ENCODE data around the gene CPNE5. TPM values are rescaled to one million over a fixed set of nuclear protein-coding genes. Genes with fewer than 3 reads are reported as not detected.

The CPNE5 gene
- total RNA-seq, 2 experiments from 2014 or later: 1.5 to 1.8 TPM

- H3K4me1 Mint-ChIP-seq (ENCODE audit: low read depth): no peaks in the 10 kb centered on the region
- H3K27ac Mint-ChIP-seq: no peak overlapping the region
- ChIA-PET CTCF (interaction anchor here (1.4 to 1.5 kb wide), 2 partner anchors 23 to 120 kb away, joined by 3 to 6 read pairs; no protein-coding TSS in a partner anchor), POLR2A (no interaction called here)
- H3K27me3 Mint-ChIP-seq: peaks cover 1% of the 10 kb centered on the region
- DNase-seq: no peak
- intact Hi-C loops (cut with micrococcal nuclease): no loop called here
- no peaks in the 10 kb centered on the region for H3K36me3 Mint-ChIP-seq
- H3K4me3 Mint-ChIP-seq: no peak overlapping the region
- H3K9me3 Mint-ChIP-seq: no peaks in the 10 kb centered on the region
These were observed 33.3 kb downstream of the CPNE5 start for GRCh38 chr6:36805917-36806316.

DNA sequence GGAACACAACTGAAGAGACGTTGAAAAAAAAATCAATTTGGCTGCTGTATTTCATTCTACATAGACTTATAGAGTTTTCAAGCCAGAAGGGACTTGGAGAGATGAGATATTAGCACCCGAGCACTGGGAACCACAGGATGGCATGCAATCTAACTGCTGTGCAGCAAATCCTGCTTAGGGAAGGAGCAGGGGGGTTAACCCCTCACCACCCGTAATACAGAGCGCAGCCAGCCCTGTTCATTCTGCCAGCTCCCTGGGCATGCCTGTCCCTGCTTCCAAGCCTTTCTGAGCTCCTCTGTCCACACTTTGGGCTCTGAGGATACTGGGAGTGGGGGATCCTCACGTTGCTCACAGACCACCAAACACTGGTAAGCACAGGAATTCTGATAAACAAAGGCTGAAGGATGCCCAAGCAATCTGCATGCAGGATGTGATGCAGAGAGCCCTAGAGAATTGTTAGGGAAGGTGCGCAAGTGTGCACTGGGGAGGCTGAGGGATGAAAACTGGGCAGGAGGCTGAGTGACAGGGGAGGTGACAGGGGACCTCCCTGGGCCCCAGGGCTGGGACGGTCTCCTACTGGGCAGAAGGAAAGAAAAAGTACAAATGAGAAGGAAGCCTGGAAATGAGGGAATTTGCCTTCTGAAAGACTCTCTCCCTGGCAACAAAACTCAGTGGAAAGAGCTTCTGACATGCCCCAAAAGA lies 34.0 kb downstream of the CPNE5 start:
- Mint-ChIP-seq H3K4me3 (no peak overlapping the region), H3K9me3 (no peaks in the 10 kb centered on the region), H3K4me1 (ENCODE audit: low read depth) (no peaks in the 10 kb centered on the region), H3K27me3 (peaks cover 1% of the 10 kb centered on the region), H3K27ac (no peak overlapping the region), H3K36me3 (no peaks in the 10 kb centered on the region)
- no peak for DNase-seq
- CTCF ChIA-PET: interaction anchor here (0.7 to 1.5 kb wide), 2 partner anchors 22 to 173 kb away, joined by 3 to 6 read pairs; no protein-coding TSS in a partner anchor
- intact Hi-C loops (cut with micrococcal nuclease): no loop called here
- POLR2A ChIA-PET: no interaction called here

DNA sequence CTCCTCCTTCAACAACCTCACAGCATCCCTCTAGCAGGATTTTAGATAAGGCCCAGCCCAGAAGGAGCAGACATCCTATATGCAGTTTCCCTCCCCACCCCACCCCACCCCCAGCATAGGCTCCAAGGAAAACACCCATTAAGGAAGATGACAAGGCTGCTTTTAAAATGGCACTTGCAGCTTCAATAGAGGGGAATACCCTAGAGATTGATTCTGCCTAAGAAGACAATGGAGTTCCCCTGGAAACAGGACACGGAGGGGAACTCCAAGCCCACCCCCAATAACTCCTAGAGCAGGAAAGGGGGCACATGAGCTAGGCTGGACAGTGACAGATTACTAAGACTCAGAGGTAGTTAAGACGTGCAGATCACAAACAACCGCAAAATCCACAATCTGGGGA lies 34.7 kb downstream of the CPNE5 start:
- ChIA-PET CTCF (interaction anchor here (0.7 kb wide), 1 partner anchor 172 kb away, joined by 3 read pairs; no protein-coding TSS in a partner anchor), POLR2A (no interaction called here)
- Mint-ChIP-seq H3K27me3 (peaks cover 1% of the 10 kb centered on the region), H3K9me3 (no peaks in the 10 kb centered on the region), H3K4me1 (ENCODE audit: low read depth) (no peaks in the 10 kb centered on the region), H3K4me3 (no peak overlapping the region), H3K36me3 (no peaks in the 10 kb centered on the region), H3K27ac (no peak overlapping the region)
- intact Hi-C loops (cut with micrococcal nuclease): no loop called here
- no peak for DNase-seq

GRCh38 chr6:36803908-36804307 lies 35.3 kb downstream of the CPNE5 start:
- ChIA-PET POLR2A (no interaction called here), CTCF (interaction anchor here (2.1 kb wide), 1 partner anchor 21 kb away, joined by 6 read pairs; no protein-coding TSS in a partner anchor)
- Mint-ChIP-seq H3K4me1 (ENCODE audit: low read depth) (no peaks in the 10 kb centered on the region), H3K27ac (no peak overlapping the region), H3K36me3 (no peaks in the 10 kb centered on the region), H3K27me3 (peaks cover 1% of the 10 kb centered on the region), H3K4me3 (no peak overlapping the region), H3K9me3 (no peaks in the 10 kb centered on the region)
- DNase-seq: no peak
- intact Hi-C loops (cut with micrococcal nuclease): no loop called here

DNA sequence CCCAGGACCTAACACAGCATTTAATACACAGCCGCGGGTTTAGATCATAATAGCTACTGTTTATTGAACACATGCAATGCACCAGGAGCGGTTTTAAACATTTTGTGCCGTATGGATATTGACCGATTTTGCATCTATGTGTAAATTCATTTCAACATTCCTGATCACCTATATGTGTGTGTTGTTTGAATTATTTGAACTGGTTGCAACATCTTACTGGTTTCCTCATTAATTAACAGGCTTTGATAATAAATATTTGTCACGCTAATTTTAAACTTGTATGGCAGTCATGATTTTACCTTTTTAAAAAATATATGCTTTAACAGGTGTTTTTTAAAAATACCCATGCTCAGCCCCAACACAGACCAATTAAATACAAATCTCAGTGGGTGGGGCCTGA lies 35.8 kb downstream of the CPNE5 start:
- H3K9me3 Mint-ChIP-seq: no peaks in the 10 kb centered on the region
- H3K4me3 Mint-ChIP-seq: no peak overlapping the region
- H3K27ac Mint-ChIP-seq: no peak overlapping the region
- no peaks in the 10 kb centered on the region for H3K36me3 Mint-ChIP-seq
- no peaks in the 10 kb centered on the region for H3K4me1 Mint-ChIP-seq (ENCODE audit: low read depth)
- ChIA-PET CTCF (interaction anchor here (2.1 kb wide), 1 partner anchor 21 kb away, joined by 6 read pairs; no protein-coding TSS in a partner anchor), POLR2A (no interaction called here)
- no peak for DNase-seq
- intact Hi-C loops (cut with micrococcal nuclease): no loop called here
- peaks cover 1% of the 10 kb centered on the region for H3K27me3 Mint-ChIP-seq

DNA sequence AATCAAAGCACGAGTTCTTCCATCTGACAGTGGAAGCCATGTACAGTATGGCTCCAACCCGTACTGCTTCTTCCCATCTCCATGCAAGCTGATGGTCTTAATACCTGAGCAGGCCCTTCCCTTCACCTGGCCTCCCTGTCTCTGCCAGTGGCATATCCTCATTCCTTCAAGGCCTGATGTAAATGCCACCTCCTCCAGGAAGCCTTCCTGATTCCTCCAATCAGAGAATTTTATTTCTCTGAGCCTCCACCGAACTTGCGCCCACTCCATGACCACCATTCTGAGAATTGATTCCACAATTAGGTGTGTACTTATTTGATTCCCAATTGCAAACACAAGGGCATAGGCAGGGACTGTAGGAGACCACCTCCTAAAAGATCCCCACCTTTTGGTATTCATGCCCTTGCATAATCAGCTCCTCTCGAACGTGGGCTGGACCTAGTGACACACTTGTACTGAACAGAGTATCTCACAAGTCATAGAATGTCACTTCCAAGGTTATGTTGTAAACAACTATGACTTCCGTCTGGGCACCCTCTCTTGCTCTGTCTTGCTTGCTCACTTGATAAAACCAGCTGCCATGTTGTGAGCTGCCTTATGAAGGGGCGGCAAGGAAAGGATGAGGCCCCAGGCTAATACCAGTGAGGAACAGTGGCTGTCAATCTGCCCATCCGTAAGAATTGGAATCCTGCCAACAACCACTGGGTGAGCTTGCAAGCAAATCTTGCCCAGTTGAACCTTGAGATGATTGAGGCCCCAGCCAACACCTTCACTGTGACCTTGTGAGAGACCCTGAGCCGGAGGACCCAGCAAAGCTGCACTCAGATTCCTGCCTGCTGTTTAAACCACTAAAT lies 38.8 kb downstream of the CPNE5 start:
- H3K4me1 Mint-ChIP-seq (ENCODE audit: low read depth): no peaks in the 10 kb centered on the region
- peaks cover 1% of the 10 kb centered on the region for H3K27me3 Mint-ChIP-seq
- POLR2A ChIA-PET: interaction anchor here (0.6 kb wide), 1 partner anchor 514 kb away, joined by 3 read pairs; no protein-coding TSS in a partner anchor
- H3K4me3 Mint-ChIP-seq: no peak overlapping the region
- H3K27ac Mint-ChIP-seq: no peak overlapping the region
- H3K9me3 Mint-ChIP-seq: no peaks in the 10 kb centered on the region
- CTCF ChIA-PET: interaction anchor here (3.0 kb wide), 1 partner anchor 18 kb away, joined by 11 read pairs; no protein-coding TSS in a partner anchor
- H3K36me3 Mint-ChIP-seq: no peaks in the 10 kb centered on the region
- no peak for DNase-seq
- intact Hi-C loops (cut with micrococcal nuclease): no loop called here

- no peak overlapping the region for H3K4me3 Mint-ChIP-seq
- no peaks in the 10 kb centered on the region for H3K9me3 Mint-ChIP-seq
- ChIA-PET POLR2A (no interaction called here), CTCF (interaction anchor here (1.0 to 3.0 kb wide), 2 partner anchors 16 to 53 kb away, joined by 3 to 11 read pairs; no protein-coding TSS in a partner anchor)
- no peaks in the 10 kb centered on the region for H3K36me3 Mint-ChIP-seq
- intact Hi-C loops (cut with micrococcal nuclease): no loop called here
- no peak overlapping the region for H3K27ac Mint-ChIP-seq
- no peak for DNase-seq
- H3K27me3 Mint-ChIP-seq: no peaks in the 10 kb centered on the region
- no peaks in the 10 kb centered on the region for H3K4me1 Mint-ChIP-seq (ENCODE audit: low read depth)
These were observed 40.4 kb downstream of the CPNE5 start for GRCh38 chr6:36798852-36799251.

DNA sequence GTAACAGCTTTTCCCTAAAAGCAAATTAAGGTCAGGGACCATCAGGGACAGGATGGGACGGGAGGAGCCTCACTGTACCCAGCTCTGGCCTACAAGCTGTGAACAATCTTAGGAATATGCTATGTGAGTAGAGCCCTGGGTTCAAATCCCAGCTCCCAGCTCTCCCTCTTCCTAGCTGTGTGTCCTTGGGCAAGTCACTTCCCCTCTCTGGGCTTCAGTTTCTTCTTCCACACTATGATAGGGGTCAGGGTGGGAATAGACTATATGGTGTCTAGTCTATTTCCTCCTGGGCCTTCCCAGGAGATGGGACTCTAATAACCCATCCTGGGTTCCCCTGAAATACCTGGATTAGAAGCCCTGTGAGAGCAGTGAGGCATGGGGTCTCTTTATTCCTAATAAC lies 41.6 kb downstream of the CPNE5 start:
- Mint-ChIP-seq H3K4me3 (no peak overlapping the region), H3K27me3 (peaks cover 3% of the 10 kb centered on the region), H3K27ac (no peak overlapping the region), H3K4me1 (ENCODE audit: low read depth) (no peaks in the 10 kb centered on the region), H3K36me3 (no peaks in the 10 kb centered on the region), H3K9me3 (no peaks in the 10 kb centered on the region)
- DNase-seq: no peak
- intact Hi-C loops (cut with micrococcal nuclease): no loop called here
- CTCF ChIA-PET: interaction anchor here (2.5 kb wide), 1 partner anchor 15 kb away, joined by 10 read pairs; no protein-coding TSS in a partner anchor
- POLR2A ChIA-PET: no interaction called here

GRCh38 chr6:36797055-36797454 lies 42.2 kb downstream of the CPNE5 start:
- ChIA-PET CTCF (interaction anchor here (2.5 kb wide), 1 partner anchor 14 kb away, joined by 10 read pairs; no protein-coding TSS in a partner anchor), POLR2A (no interaction called here)
- intact Hi-C loops (cut with micrococcal nuclease): no loop called here
- DNase-seq: no peak
- H3K27me3 Mint-ChIP-seq: peaks cover 3% of the 10 kb centered on the region
- H3K4me1 Mint-ChIP-seq (ENCODE audit: low read depth): no peaks in the 10 kb centered on the region
- H3K27ac Mint-ChIP-seq: no peak overlapping the region
- no peaks in the 10 kb centered on the region for H3K36me3 Mint-ChIP-seq
- no peaks in the 10 kb centered on the region for H3K9me3 Mint-ChIP-seq
- H3K4me3 Mint-ChIP-seq: no peak overlapping the region

DNA sequence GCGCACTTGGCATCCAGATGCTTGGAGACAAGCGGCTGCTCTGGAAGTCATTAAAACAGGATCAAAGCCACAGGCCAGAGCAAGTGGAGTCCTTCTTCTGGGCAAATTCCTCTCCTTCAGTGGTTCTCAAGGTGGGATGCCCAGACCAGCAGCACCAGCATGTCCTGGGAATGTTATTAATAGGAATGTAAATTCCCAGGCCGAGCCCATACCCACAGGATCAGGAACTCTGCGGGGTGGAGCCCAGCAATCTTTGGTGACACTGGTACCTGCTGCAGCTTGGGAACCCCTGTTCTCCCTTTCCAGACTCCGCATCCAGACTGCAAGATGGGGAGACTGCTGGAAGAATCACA lies 44.6 kb downstream of the CPNE5 start:
- H3K4me3 Mint-ChIP-seq: no peak overlapping the region
- CTCF ChIA-PET: interaction anchor here (1.4 kb wide), 1 partner anchor 28 kb away, joined by 4 read pairs; no protein-coding TSS in a partner anchor
- H3K4me1 Mint-ChIP-seq (ENCODE audit: low read depth): no peaks in the 10 kb centered on the region
- H3K27ac Mint-ChIP-seq: no peak overlapping the region
- no peaks in the 10 kb centered on the region for H3K9me3 Mint-ChIP-seq
- H3K36me3 Mint-ChIP-seq: no peaks in the 10 kb centered on the region
- no peak for DNase-seq
- peaks cover 5% of the 10 kb centered on the region for H3K27me3 Mint-ChIP-seq
- POLR2A ChIA-PET: no interaction called here
- intact Hi-C loops (cut with micrococcal nuclease): no loop called here

- ChIA-PET CTCF (interaction anchor here (1.1 to 1.4 kb wide), 2 partner anchors 12 to 28 kb away, joined by 4 to 6 read pairs; no protein-coding TSS in a partner anchor), POLR2A (no interaction called here)
- intact Hi-C loops (cut with micrococcal nuclease): no loop called here
- peaks cover 5% of the 10 kb centered on the region for H3K27me3 Mint-ChIP-seq
- H3K4me3 Mint-ChIP-seq: no peak overlapping the region
- H3K36me3 Mint-ChIP-seq: no peaks in the 10 kb centered on the region
- H3K27ac Mint-ChIP-seq: no peak overlapping the region
- H3K9me3 Mint-ChIP-seq: no peaks in the 10 kb centered on the region
- DNase-seq: no peak
- H3K4me1 Mint-ChIP-seq (ENCODE audit: low read depth): no peaks in the 10 kb centered on the region
These were observed 45.1 kb downstream of the CPNE5 start for GRCh38 chr6:36793913-36794712.

All from activated CD4-positive, alpha-beta memory T cell treated with anti-CD3 and anti-CD28 coated beads for 36 hours (primary cell).